ENCODE data around the gene GAS2L2. TPM values are rescaled to one million over a fixed set of nuclear protein-coding genes. Genes with fewer than 3 reads are reported as not detected.

GAS2L2 gene
- total and polyA plus RNA-seq, 2 of the 8 experiments (the other 6 are each of a cell fraction or from before 2014, with no cell fraction given) = 0.09 to 0.13 TPM

GRCh38 chr17:35726953-35727460, 26.0 kb downstream of the GAS2L2 start:
- H3K27ac ChIP-seq (ENCODE audit: low read depth, low read length) = no peak overlapping the region
- H2AFZ ChIP-seq (ENCODE audit: low read length) = no peak overlapping the region
- no peak overlapping the region for H2BK20ac ChIP-seq (ENCODE audit: low read length)
- no peak overlapping the region for H2BK15ac ChIP-seq (ENCODE audit: low read length)
- H2BK5ac ChIP-seq (ENCODE audit: low read depth, low read length) = no peak overlapping the region
- H4K20me1 ChIP-seq (replicated peaks in 1 of 2; ENCODE audit: control insufficient read depth in 1 of 2, insufficient read depth in 2 of 2, low read length in 2 of 2) = peaks cover 0 to 1% of the 10 kb centered on the region in 2 experiments
- ChIA-PET POLR2A (ENCODE audit: partially characterized antibody) (interaction anchor here (0.9 to 1.6 kb wide), 3 partner anchors 13 to 22 kb away, joined by 3 to 4 read pairs (median 3); no protein-coding TSS in a partner anchor), CTCF (ENCODE audit: partially characterized antibody) (interaction anchor here (0.6 to 9.8 kb wide), 8 partner anchors 10 to 180 kb away, joined by 3 to 45 read pairs (median 10); no protein-coding TSS in a partner anchor)
- H3K27me3 ChIP-seq (replicated peaks in 1 of 4; ENCODE audit: control insufficient read depth in 3 of 4, extremely low read depth in 1 of 4, insufficient read depth in 3 of 4, low read length in 3 of 4) = peaks cover 0 to 3% (median 2%) of the 10 kb centered on the region in 4 experiments; a peak in 3 of 7 replicates
- H3K23ac ChIP-seq (ENCODE audit: insufficient read length) = no peak overlapping the region
- H4K8ac ChIP-seq (ENCODE audit: extremely low read depth, insufficient read depth, low read length) = no peak overlapping the region
- no peak for TF ChIP-seq SUZ12 (IDR thresholded peaks at IDR 0.05; ENCODE audit: low read length)
- TF ChIP-seq CBX8 (IDR thresholded peaks at IDR 0.05; ENCODE audit: borderline replicate concordance, low read depth, low read length) = no peak
- TF ChIP-seq PHF8 (conservative IDR thresholded peaks at IDR 0.05; ENCODE audit: low read depth, low read length) = no peak
- no peak for TF ChIP-seq RNF2 (IDR thresholded peaks at IDR 0.05; ENCODE audit: borderline replicate concordance, low read depth, low read length, missing control alignments, poor library complexity, severe bottlenecking)
- TF ChIP-seq GTF2F1 (IDR thresholded peaks at IDR 0.05; ENCODE audit: borderline replicate concordance, low read depth, low read length) = no peak
- no peak for TF ChIP-seq CEBPB (IDR thresholded peaks at IDR 0.05; ENCODE audit: low read depth, low read length)
- no peak overlapping the region for H4K5ac ChIP-seq (ENCODE audit: insufficient read length, low read depth, low read length)
- H3K79me1 ChIP-seq (ENCODE audit: low read depth, low read length) = no peaks in the 10 kb centered on the region
- WGBS, 2 experiments (ENCODE audit: extremely low coverage in 1 of 2, insufficient coverage in 1 of 2, insufficient read length in 1 of 2, insufficient replicate concordance in 2 of 2, low coverage in 1 of 2, low lambda C conversion rate in 2 of 2, missing lambda C conversion rate in 1 of 2) = 91% methylated on average over 5 of the region's 5 CpGs; no CpG with 5 or more reads in 1 of the 2 experiments
- no peaks in the 10 kb centered on the region for H3K79me2 ChIP-seq (ENCODE audit: control insufficient read depth in 1 of 2, insufficient read depth in 2 of 2, low read length in 2 of 2)
- no peak overlapping the region for H2BK12ac ChIP-seq (ENCODE audit: low read depth, low read length)
- H3K36me3 ChIP-seq (ENCODE audit: control insufficient read depth in 2 of 4, insufficient read depth in 4 of 4, low read length in 3 of 4) = peaks cover 0 to 18% (median 10%) of the 10 kb centered on the region in 4 experiments; a peak in 7 of 8 replicates
- no peak overlapping the region for H3K4me2 ChIP-seq (ENCODE audit: insufficient read depth in 1 of 2, low read depth in 2 of 2, low read length in 2 of 2)
- FAIRE-seq (no peak), DNase-seq (ENCODE audit: low read depth in 1 of 2, low spot score in 2 of 2) (no peak)
- peaks cover 3 to 22% (median 7%) of the 10 kb centered on the region in 4 experiments; a peak in 6 of 7 replicates for H3K4me1 ChIP-seq (replicated peaks in 1 of 4; ENCODE audit: control insufficient read depth in 3 of 4, insufficient read depth in 4 of 4, low read length in 3 of 4)
- no peak overlapping the region for H2BK120ac ChIP-seq (replicated peaks; ENCODE audit: low read depth, low read length)
- H3K56ac ChIP-seq (replicated peaks; ENCODE audit: insufficient read length, low read depth, low read length) = no peak overlapping the region
- H3K4me3 ChIP-seq (ENCODE audit: extremely low read depth in 1 of 4, insufficient read depth in 2 of 4, low read depth in 3 of 4, low read length in 4 of 4) = no peak overlapping the region
- no peaks in the 10 kb centered on the region for H3K9me3 ChIP-seq (ENCODE audit: insufficient read depth in 2 of 2, low read depth in 1 of 2, low read length in 1 of 2)
- no peak overlapping the region for H3K14ac ChIP-seq (ENCODE audit: insufficient read length)
- no peak overlapping the region for H3K9ac ChIP-seq (replicated peaks in 1 of 4; ENCODE audit: extremely low read depth in 1 of 4, low read depth in 3 of 4, low read length in 3 of 4)
- H3K4ac ChIP-seq (replicated peaks; ENCODE audit: insufficient read length, low read depth, low read length) = no peak overlapping the region
- H2AK5ac ChIP-seq (ENCODE audit: low read depth, low read length) = no peak overlapping the region
- H3K23me2 ChIP-seq (ENCODE audit: low read depth, low read length) = peaks cover 4% of the 10 kb centered on the region; the same call in 1 of the 2 replicates
- H3K18ac ChIP-seq (ENCODE audit: extremely low read depth, low read length) = no peak overlapping the region
- H4K91ac ChIP-seq (replicated peaks; ENCODE audit: insufficient read length, low read length) = no peak overlapping the region
